ENCODE results near the gene DGKG.

Gene DGKG

DNA sequence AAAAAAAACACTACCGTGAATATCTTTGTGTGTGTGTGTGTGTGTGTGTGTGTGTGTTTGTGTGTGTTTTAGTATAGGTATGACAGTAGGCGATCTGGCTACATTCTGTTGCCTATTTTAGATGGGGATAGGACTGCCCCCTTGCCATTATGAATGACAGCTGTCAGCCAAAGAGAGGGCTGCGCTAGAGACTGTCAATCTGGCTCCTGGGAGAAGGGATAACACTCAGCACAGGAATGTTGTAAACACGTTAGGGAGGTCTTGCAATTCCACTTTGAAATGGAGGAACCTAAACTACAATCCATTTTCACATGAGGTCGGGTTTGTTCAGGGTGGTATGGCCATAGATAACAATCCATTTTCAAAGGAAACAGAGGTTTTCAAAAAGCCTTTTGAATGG, 239.0 kb downstream of the DGKG start:
- DNase-seq (ENCODE audit: low read depth), result no peak
- no peak for TF ChIP-seq CTCF (IDR thresholded peaks at IDR 0.05; ENCODE audit: low read depth, low read length, missing control alignments)
- H3K4me3 ChIP-seq (ENCODE audit: low read depth, low read length), result no peak overlapping the region

GRCh38 chr3:186121968-186122367, 240.1 kb downstream of the DGKG start:
- no peak for DNase-seq (ENCODE audit: low read depth)
- no peak for TF ChIP-seq CTCF (IDR thresholded peaks at IDR 0.05; ENCODE audit: low read depth, low read length, missing control alignments)
- H3K4me3 ChIP-seq (ENCODE audit: low read depth, low read length), result no peak overlapping the region

GRCh38 chr3:186121278-186121677, 240.8 kb downstream of the DGKG start:
- TF ChIP-seq CTCF (IDR thresholded peaks at IDR 0.05; ENCODE audit: low read depth, low read length, missing control alignments), result no peak
- no peak for DNase-seq (ENCODE audit: low read depth)
- no peak overlapping the region for H3K4me3 ChIP-seq (ENCODE audit: low read depth, low read length)

DNA sequence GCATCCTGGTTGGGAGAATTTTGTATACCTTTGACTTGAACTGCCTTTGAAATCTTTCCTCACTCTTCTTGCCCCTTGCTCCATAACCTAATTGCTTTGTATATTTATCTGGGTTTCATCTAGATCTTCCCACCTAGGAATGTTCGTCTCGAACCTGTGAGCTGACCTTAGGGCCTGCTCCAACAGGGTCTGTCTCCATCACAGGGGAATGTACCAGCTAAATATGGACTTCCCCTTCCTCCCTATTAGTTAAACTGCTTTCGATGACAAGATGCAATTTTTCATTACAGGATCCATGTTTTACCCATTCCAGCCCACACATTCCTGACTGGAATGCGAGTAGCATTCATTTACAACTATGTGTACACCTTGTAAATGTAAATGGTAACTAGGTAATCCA, 242.5 kb downstream of the DGKG start:
- no peak overlapping the region for H3K4me3 ChIP-seq (ENCODE audit: low read depth, low read length)
- no peak for DNase-seq (ENCODE audit: low read depth)
- no peak for TF ChIP-seq CTCF (IDR thresholded peaks at IDR 0.05; ENCODE audit: low read depth, low read length, missing control alignments)

GRCh38 chr3:186118692-186119091, 243.3 kb downstream of the DGKG start:
- H3K4me3 ChIP-seq (ENCODE audit: low read depth, low read length), result no peak overlapping the region
- TF ChIP-seq CTCF (IDR thresholded peaks at IDR 0.05; ENCODE audit: low read depth, low read length, missing control alignments), result no peak
- no peak for DNase-seq (ENCODE audit: low read depth)

DNA sequence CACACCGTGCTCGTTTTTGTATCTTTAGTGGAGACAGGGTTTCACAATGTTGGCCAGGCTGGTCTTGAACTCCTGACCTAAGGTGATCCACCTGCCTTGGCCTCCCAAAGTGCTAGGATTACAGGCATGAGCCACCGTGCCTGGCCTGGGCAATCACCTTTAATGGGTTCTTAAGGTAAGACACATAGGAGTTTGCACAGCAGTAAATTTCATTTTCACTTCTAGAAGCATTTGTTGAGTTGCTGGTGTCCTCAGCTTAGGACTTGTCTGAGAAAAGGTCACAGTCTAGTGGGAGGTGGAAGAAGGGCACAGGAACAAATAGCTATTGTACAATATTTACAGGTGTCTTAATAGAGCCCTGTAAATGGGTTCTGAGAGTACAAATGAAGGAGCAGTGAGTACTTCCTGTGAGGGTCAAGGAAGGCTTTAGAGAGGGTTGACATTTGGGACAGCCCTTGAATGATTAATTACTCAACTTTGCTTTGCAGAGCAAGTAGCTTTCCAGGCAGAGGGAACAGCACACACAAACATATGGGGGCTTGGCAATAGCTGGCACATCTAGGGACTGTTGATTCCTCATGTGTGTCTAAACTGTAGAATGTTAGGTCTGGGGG, 244.4 kb downstream of the DGKG start:
- TF ChIP-seq CTCF (IDR thresholded peaks at IDR 0.05; ENCODE audit: low read depth, low read length, missing control alignments), result no peak
- no peak for DNase-seq (ENCODE audit: low read depth)
- H3K4me3 ChIP-seq (ENCODE audit: low read depth, low read length), result no peak overlapping the region

- no peak for DNase-seq (ENCODE audit: low read depth)
- H3K4me3 ChIP-seq (ENCODE audit: low read depth, low read length), result no peak overlapping the region
- no peak for TF ChIP-seq CTCF (IDR thresholded peaks at IDR 0.05; ENCODE audit: low read depth, low read length, missing control alignments)
Observed at GRCh38 chr3:186115239-186115996, 246.6 kb downstream of the DGKG start.
